HepG2 (cell line): ENCODE results near the gene FUT8.

ENCODE experiments used
- ATF1 ChIP-seq: IDR thresholded peaks from 2 replicates; pipeline ENCODE4 v1.6.1; 2016; ENCODE audit warnings: mild to moderate bottlenecking, control low read depth
- ATF7 ChIP-seq, 2 experiments: fragments of 450-650 bp in 1 of 2; sonication (generic) in 1 of 2; formaldehyde crosslinking in 1 of 2; IDR thresholded peaks; 2 replicates each; pipeline versions ENCODE4 v1.4.0 to v1.6.1; 2016 to 2020; ENCODE audit warnings: antibody characterized with exemption in 1 of 2, mild to moderate bottlenecking in 1 of 2, missing genetic modification reagents in 1 of 2
- CHD4 ChIP-seq: fragments of 200-600 bp; sonication (generic); IDR thresholded peaks from 2 replicates; pipeline ENCODE4 v1.7.0; 2017; ENCODE audit warnings: mild to moderate bottlenecking, low read length, borderline replicate concordance
- CTCF ChIP-seq: sonication (generic); formaldehyde crosslinking; IDR thresholded peaks from 2 replicates; pipeline ENCODE4 v1.5.0; 2020; ENCODE audit warnings: mild to moderate bottlenecking, missing genetic modification reagents, moderate library complexity
- EED ChIP-seq: sonication (generic); formaldehyde crosslinking; IDR thresholded peaks from 2 replicates; pipeline ENCODE4 v1.5.0; 2020; ENCODE audit warnings: mild to moderate bottlenecking, missing genetic modification reagents
- FOSL1 ChIP-seq: sonication (generic); formaldehyde crosslinking; IDR thresholded peaks from 2 replicates; pipeline ENCODE4 v1.9.0; 2021; ENCODE audit warnings: missing genetic modification reagents, borderline replicate concordance
- PITX1 ChIP-seq: sonication (generic); formaldehyde crosslinking; IDR thresholded peaks from 2 replicates; pipeline ENCODE4 v1.5.1; 2020; ENCODE audit warnings: mild to moderate bottlenecking, missing genetic modification reagents
- POLR2AphosphoS2 ChIP-seq: IDR thresholded peaks from 2 replicates; pipeline ENCODE4 v1.6.1; 2011; ENCODE audit warnings: low read depth, low read length, improper control_type of control experiment
- POLR2AphosphoS5 ChIP-seq: IDR thresholded peaks from 2 replicates; pipeline ENCODE4 v1.6.1; 2012; ENCODE audit warnings: low read depth, low read length
- TOE1 ChIP-seq: sonication (generic); formaldehyde crosslinking; IDR thresholded peaks from 2 replicates; pipeline ENCODE4 v1.4.0; 2020; ENCODE audit warnings: mild to moderate bottlenecking, missing genetic modification reagents
- ZKSCAN1 ChIP-seq: fragments of 150-350 bp; IDR thresholded peaks from 2 replicates; pipeline ENCODE4 v1.6.1; 2014; ENCODE audit warnings: low read length
- ZNF441 ChIP-seq: sonication (generic); formaldehyde crosslinking; IDR thresholded peaks from 2 replicates; pipeline ENCODE4 v1.7.0; 2021; ENCODE audit warnings: missing genetic modification reagents, borderline replicate concordance

- TF ChIP-seq TOE1 (CRISPR knock-in tag) (no peak), EED (no peak), ATF1 (CRISPR knock-in tag) (no peak), POLR2AphosphoS5 (no peak), ZNF441 (CRISPR knock-in tag) (no peak), ATF7 (IDR thresholded peaks at IDR 0.05) (no peak), ATF7 (CRISPR knock-in tag; IDR thresholded peaks at IDR 0.05) (no peak), ZKSCAN1 (no peak), POLR2AphosphoS2 (no peak), PITX1 (CRISPR knock-in tag) (no peak), CHD4 (no peak), CTCF (no peak), FOSL1 (CRISPR knock-in tag) (no peak)
Measured at GRCh38 chr14:65387628-65388027, 24.9 kb upstream of the FUT8 start.
